IMR-90 (cell line): ENCODE results near the gene CGNL1. TPM values are rescaled to one million over a fixed set of nuclear protein-coding genes. Genes with fewer than 3 reads are reported as not detected.

ENCODE experiments used
- ATAC-seq: fragments of 200-7000 bp; cut with Tn5 transposase; 2 replicates; pipeline ENCODE4 v1.9.1; 2020; ENCODE audit warnings: low read depth, mild to moderate bottlenecking, moderate library complexity
- BruUV-seq: library from RNA; stranded (reverse); fragments of 400-500 nt; replicated peaks from 2 replicates; lab custom pipeline; 2021; lab: Mats Ljungman, UMichigan
- CTCF ChIA-PET: fragments of 300-600 bp; formaldehyde crosslinking; extraction: SDS; loops from one replicate; lab custom pipeline; 2021; ENCODE audit warnings: antibody characterized with exemption; lab: Yijun Ruan, JAX
- POLR2A ChIA-PET: fragments of 300-600 bp; sonication (Branson Sonifier 250); formaldehyde crosslinking; loops from one replicate; lab custom pipeline; 2022; ENCODE audit warnings: antibody characterized with exemption; ENCODE audit not compliant: unreplicated experiment; lab: Charles Lee
- DNase-seq: peaks from one replicate; pipeline ENCODE4 v3.0.0; 2013
- H2AFZ ChIP-seq: replicated peaks from 2 replicates; pipeline ENCODE3; 2013; ENCODE audit warnings: low read length, mild to moderate bottlenecking; ENCODE audit not compliant: poor library complexity
- H2AK5ac ChIP-seq: 2 replicates; pipeline ENCODE4 v1.6.1; 2013; ENCODE audit warnings: low read depth, low read length, inconsistent platforms
- H2AK9ac ChIP-seq: replicated peaks from 2 replicates; pipeline ENCODE3; 2013; ENCODE audit warnings: mild to moderate bottlenecking, low read depth, low read length, moderate library complexity; ENCODE audit not compliant: poor library complexity
- H2BK120ac ChIP-seq: 2 replicates; pipeline ENCODE4 v1.6.1; 2013; ENCODE audit warnings: low read depth, low read length, inconsistent platforms
- H2BK15ac ChIP-seq: 3 replicates; pipeline ENCODE4 v1.6.1; 2013; ENCODE audit warnings: low read depth, low read length, inconsistent platforms
- H2BK20ac ChIP-seq: 2 replicates; pipeline ENCODE4 v1.6.1; 2013; ENCODE audit warnings: low read depth, mild to moderate bottlenecking, inconsistent platforms, low read length, moderate library complexity
- H2BK5ac ChIP-seq: 2 replicates; pipeline ENCODE4 v1.6.1; 2013; ENCODE audit warnings: mild to moderate bottlenecking, low read depth, low read length, inconsistent platforms; ENCODE audit not compliant: poor library complexity, severe bottlenecking
- H3K14ac ChIP-seq: replicated peaks from 2 replicates; pipeline ENCODE4 v1.6.1; 2013; ENCODE audit warnings: low read depth, low read length, inconsistent platforms
- H3K18ac ChIP-seq: 2 replicates; pipeline ENCODE4 v1.6.1; 2013; ENCODE audit warnings: low read depth, low read length, control low read depth
- H3K23ac ChIP-seq: 2 replicates; pipeline ENCODE4 v1.6.1; 2013; ENCODE audit warnings: low read depth, low read length, inconsistent platforms
- H3K27ac ChIP-seq: 2 replicates; pipeline ENCODE4 v1.5.1; 2013; ENCODE audit warnings: mild to moderate bottlenecking, control low read depth, low read length; ENCODE audit not compliant: insufficient read depth
- H3K27me3 ChIP-seq: 2 replicates; pipeline ENCODE4 v1.6.1; 2013; ENCODE audit warnings: low read length; ENCODE audit not compliant: control insufficient read depth, insufficient read depth
- H3K36me3 ChIP-seq: 2 replicates; pipeline ENCODE4 v1.6.1; 2013; ENCODE audit warnings: low read length, mixed read lengths; ENCODE audit not compliant: control insufficient read depth, insufficient read depth
- H3K4ac ChIP-seq: 2 replicates; pipeline ENCODE4 v1.6.1; 2013; ENCODE audit warnings: low read depth, low read length, inconsistent platforms
- H3K4me1 ChIP-seq: 2 replicates; pipeline ENCODE4 v1.6.1; 2013; ENCODE audit warnings: low read length, mixed read lengths; ENCODE audit not compliant: control insufficient read depth, insufficient read depth
- H3K4me2 ChIP-seq: 2 replicates; pipeline ENCODE4 v1.6.1; 2013; ENCODE audit warnings: low read depth, mild to moderate bottlenecking, control low read depth, low read length, moderate library complexity
- H3K4me3 ChIP-seq: 2 replicates; pipeline ENCODE4 v1.5.1; 2013; ENCODE audit warnings: low read depth, mild to moderate bottlenecking, control low read depth, low read length, moderate library complexity; ENCODE audit not compliant: insufficient read depth
- H3K56ac ChIP-seq: 2 replicates; pipeline ENCODE4 v1.6.1; 2013; ENCODE audit warnings: low read length, inconsistent platforms; ENCODE audit not compliant: insufficient read depth; ENCODE audit errors: extremely low read depth
- H3K79me1 ChIP-seq, 2 experiments: 2 replicates each; pipeline ENCODE4 v1.6.1; 2013; ENCODE audit warnings: low read length in 2 of 2, inconsistent platforms in 1 of 2, low read depth in 1 of 2
- H3K9ac ChIP-seq: 2 replicates; pipeline ENCODE4 v1.6.1; 2013; ENCODE audit warnings: low read depth, low read length, control low read depth
- H3K9me1 ChIP-seq: 2 replicates; pipeline ENCODE4 v1.6.1; 2013; ENCODE audit warnings: low read length, inconsistent platforms; ENCODE audit not compliant: insufficient read depth
- H3K9me3 ChIP-seq: 2 replicates; pipeline ENCODE4 v1.6.1; 2013; ENCODE audit warnings: low read length; ENCODE audit not compliant: control insufficient read depth, insufficient read depth
- H4K20me1 ChIP-seq: 2 replicates; pipeline ENCODE4 v1.6.1; 2013; ENCODE audit warnings: low read length, inconsistent platforms; ENCODE audit not compliant: insufficient read depth
- H4K5ac ChIP-seq: 2 replicates; pipeline ENCODE4 v1.6.1; 2013; ENCODE audit warnings: mild to moderate bottlenecking, low read depth, low read length, control low read depth
- H4K8ac ChIP-seq, 2 experiments: 2 replicates each; pipeline ENCODE4 v1.6.1; 2013; ENCODE audit warnings: low read depth in 2 of 2, low read length in 2 of 2, control low read depth in 1 of 2, inconsistent platforms in 1 of 2
- H4K91ac ChIP-seq: 2 replicates; pipeline ENCODE4 v1.6.1; 2013; ENCODE audit warnings: low read depth, low read length, inconsistent platforms; ENCODE audit not compliant: insufficient read depth
- BHLHE40 ChIP-seq: fragments of 150-350 bp; IDR thresholded peaks from 2 replicates; pipeline ENCODE4 v1.6.1; 2016; ENCODE audit warnings: mild to moderate bottlenecking, low read depth, low read length
- CEBPB ChIP-seq: IDR thresholded peaks from 2 replicates; pipeline ENCODE4 v1.6.1; 2012; ENCODE audit warnings: low read depth, low read length, improper control_type of control experiment
- CHD1 ChIP-seq: IDR thresholded peaks from 2 replicates; pipeline ENCODE4 v1.6.1; 2012; ENCODE audit warnings: low read depth, low read length, improper control_type of control experiment
- FOS ChIP-seq: fragments of 150-350 bp; IDR thresholded peaks from 2 replicates; pipeline ENCODE4 v1.6.1; 2016; ENCODE audit warnings: low read depth, low read length
- MAFK ChIP-seq: IDR thresholded peaks from 2 replicates; pipeline ENCODE4 v1.6.1; 2012; ENCODE audit warnings: low read depth, low read length, improper control_type of control experiment
- NFE2L2 ChIP-seq: fragments of 150-350 bp; IDR thresholded peaks from 2 replicates; pipeline ENCODE4 v1.6.1; 2016; ENCODE audit warnings: low read depth, mild to moderate bottlenecking, low read length
- POLR2A ChIP-seq: IDR thresholded peaks from 2 replicates; pipeline ENCODE4 v1.6.1; 2012; ENCODE audit warnings: mild to moderate bottlenecking, low read depth, low read length
- RCOR1 ChIP-seq: IDR thresholded peaks from 2 replicates; pipeline ENCODE4 v1.6.1; 2012; ENCODE audit warnings: mild to moderate bottlenecking, low read length, improper control_type of control experiment; ENCODE audit not compliant: insufficient replicate concordance
- RFX5 ChIP-seq: IDR thresholded peaks from 2 replicates; pipeline ENCODE4 v1.8.0; 2012; ENCODE audit warnings: low read depth, mild to moderate bottlenecking, low read length, moderate library complexity
- SMC3 ChIP-seq: fragments of 150-350 bp; IDR thresholded peaks from 2 replicates; pipeline ENCODE4 v1.6.1; 2016; ENCODE audit warnings: low read depth, mild to moderate bottlenecking, antibody characterized with exemption, low read length, moderate library complexity
- USF2 ChIP-seq: fragments of 150-350 bp; IDR thresholded peaks from 2 replicates; pipeline ENCODE4 v1.6.1; 2017; ENCODE audit warnings: mild to moderate bottlenecking, antibody characterized with exemption, low read length, low read depth
- WGBS, 2 experiments: methylation state at CpG; one replicate each; pipeline versions ENCODE4 v1.1.5 to v1.1.7; 2013; ENCODE audit warnings: missing lambda C conversion rate in 2 of 2; ENCODE audit not compliant: insufficient read length in 1 of 2; ENCODE audit errors: extremely low coverage in 2 of 2; 5-methylcytosine and 5-hydroxymethylcytosine counted together
- dilution Hi-C: fragments of 300-500 bp; cut with HindIII; formaldehyde crosslinking; loops from one replicate; pipeline ENCODE4 v1.14.3; 2018; ENCODE audit warnings: low sequenced_read_pairs; ENCODE audit not compliant: unreplicated experiment
- in situ Hi-C: fragments of 300-500 bp; cut with MboI; formaldehyde crosslinking; loops from 3 replicates; pipeline ENCODE4 v1.14.3; 2019; ENCODE audit warnings: low sequenced_read_pairs, inconsistent platforms, mixed read lengths
- intact Hi-C: fragments of 100-400 bp; cut with micrococcal nuclease; formaldehyde crosslinking; loops from 2 replicates; pipeline ENCODE4 v1.10.0; 2022
- polyA plus RNA-seq, 3 experiments: library from polyadenylated mRNA; depleted of rRNA; stranded (reverse); fragments of >200 nt; gene quantifications; 2 replicates each; pipeline ENCODE4 v1.2.3, GENCODE V29; 2012; ENCODE audit warnings: low replicate concordance in 1 of 3
- total RNA-seq: library from RNA; depleted of rRNA; stranded (reverse); fragments of >200 nt; gene quantifications from 2 replicates; pipeline ENCODE4 v1.2.3, GENCODE V29; 2012
- TF ChIP-seq, protein P1 (sequence below): conservative IDR thresholded peaks from 2 replicates; pipeline ENCODE4 v1.5.1; 2012; ENCODE audit warnings: mild to moderate bottlenecking, low read depth, low read length, improper control_type of control experiment
- TF ChIP-seq, protein P2 (sequence below): fragments of 150-350 bp; IDR thresholded peaks from 2 replicates; pipeline ENCODE4 v1.6.1; 2016; ENCODE audit warnings: low read depth, mild to moderate bottlenecking, low read length, moderate library complexity, borderline replicate concordance

CGNL1 gene
- total and polyA plus RNA-seq, 2 of the 4 experiments (the other 2 are of a cell fraction): 0.07 to 0.18 TPM

DNA sequence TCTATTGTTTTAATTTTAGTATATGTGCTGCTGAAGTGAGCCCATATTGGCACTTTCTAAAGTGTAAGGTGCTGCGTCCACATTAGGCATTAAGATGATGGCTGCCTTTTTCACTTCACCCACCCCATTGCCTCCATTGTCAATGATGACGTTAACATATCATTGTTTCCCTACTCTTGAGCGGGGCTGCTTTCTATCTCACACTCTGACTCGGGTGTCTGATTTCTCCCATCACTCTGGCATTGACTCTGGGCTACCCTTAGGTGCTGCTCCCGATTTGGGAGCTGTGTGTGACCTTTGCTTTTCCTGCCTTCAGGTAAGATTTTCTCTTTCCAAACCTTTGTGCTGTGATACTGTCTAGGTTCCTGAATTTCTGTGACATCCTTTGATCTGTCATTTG, 28.8 kb downstream of the CGNL1 start:
- BruUV-seq: no TSS peak
- 69% methylated on average over 3 of the region's 5 CpGs; no CpG with 5 or more reads in 1 of the 2 experiments for WGBS, 2 experiments
- intact Hi-C loops: no loop called here

More for the DNA sequence above, 28.8 kb downstream of the CGNL1 start:
- Histone ChIP-seq H3K9ac (no peak overlapping the region), H3K9me3 (no peaks in the 10 kb centered on the region), H2BK120ac (no peak overlapping the region), H2AK9ac (no peak overlapping the region), H2AK5ac (no peak overlapping the region), H4K8ac (no peak overlapping the region), H3K79me1 (no peaks in the 10 kb centered on the region), H2BK5ac (no peak overlapping the region), H4K5ac (no peak overlapping the region), H2BK20ac (no peak overlapping the region), H3K23ac (no peak overlapping the region), H3K4me1 (no peaks in the 10 kb centered on the region), H3K4ac (no peak overlapping the region), H3K9me1 (no peaks in the 10 kb centered on the region), H3K14ac (no peak overlapping the region), H3K36me3 (no peaks in the 10 kb centered on the region), H3K27me3 (peaks cover 15% of the 10 kb centered on the region), H4K20me1 (no peaks in the 10 kb centered on the region), H2BK15ac (no peak overlapping the region), H3K4me3 (no peak overlapping the region), H3K27ac (no peak overlapping the region), H2AFZ (no peak overlapping the region), H3K18ac (no peak overlapping the region), H3K56ac (no peak overlapping the region), H4K91ac (no peak overlapping the region), H3K4me2 (no peak overlapping the region)
- ATAC-seq: no peak
- in situ Hi-C loops (no loop called here), dilution Hi-C loops (no loop called here)
- ChIA-PET POLR2A (interaction anchor here (0.5 kb wide), 1 partner anchor 611 kb away, joined by 3 read pairs; no protein-coding TSS in a partner anchor), CTCF (no interaction called here)
- TF ChIP-seq SMC3 (no peak), BHLHE40 (no peak), CEBPB (no peak), POLR2A (no peak), CHD1 (no peak), USF2 (no peak), FOS (no peak), RFX5 (no peak), NFE2L2 (no peak), MAFK (no peak), RCOR1 (no peak)
- TF ChIP-seq, protein P1, sequence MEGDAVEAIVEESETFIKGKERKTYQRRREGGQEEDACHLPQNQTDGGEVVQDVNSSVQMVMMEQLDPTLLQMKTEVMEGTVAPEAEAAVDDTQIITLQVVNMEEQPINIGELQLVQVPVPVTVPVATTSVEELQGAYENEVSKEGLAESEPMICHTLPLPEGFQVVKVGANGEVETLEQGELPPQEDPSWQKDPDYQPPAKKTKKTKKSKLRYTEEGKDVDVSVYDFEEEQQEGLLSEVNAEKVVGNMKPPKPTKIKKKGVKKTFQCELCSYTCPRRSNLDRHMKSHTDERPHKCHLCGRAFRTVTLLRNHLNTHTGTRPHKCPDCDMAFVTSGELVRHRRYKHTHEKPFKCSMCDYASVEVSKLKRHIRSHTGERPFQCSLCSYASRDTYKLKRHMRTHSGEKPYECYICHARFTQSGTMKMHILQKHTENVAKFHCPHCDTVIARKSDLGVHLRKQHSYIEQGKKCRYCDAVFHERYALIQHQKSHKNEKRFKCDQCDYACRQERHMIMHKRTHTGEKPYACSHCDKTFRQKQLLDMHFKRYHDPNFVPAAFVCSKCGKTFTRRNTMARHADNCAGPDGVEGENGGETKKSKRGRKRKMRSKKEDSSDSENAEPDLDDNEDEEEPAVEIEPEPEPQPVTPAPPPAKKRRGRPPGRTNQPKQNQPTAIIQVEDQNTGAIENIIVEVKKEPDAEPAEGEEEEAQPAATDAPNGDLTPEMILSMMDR: no peak
- TF ChIP-seq, protein P2, sequence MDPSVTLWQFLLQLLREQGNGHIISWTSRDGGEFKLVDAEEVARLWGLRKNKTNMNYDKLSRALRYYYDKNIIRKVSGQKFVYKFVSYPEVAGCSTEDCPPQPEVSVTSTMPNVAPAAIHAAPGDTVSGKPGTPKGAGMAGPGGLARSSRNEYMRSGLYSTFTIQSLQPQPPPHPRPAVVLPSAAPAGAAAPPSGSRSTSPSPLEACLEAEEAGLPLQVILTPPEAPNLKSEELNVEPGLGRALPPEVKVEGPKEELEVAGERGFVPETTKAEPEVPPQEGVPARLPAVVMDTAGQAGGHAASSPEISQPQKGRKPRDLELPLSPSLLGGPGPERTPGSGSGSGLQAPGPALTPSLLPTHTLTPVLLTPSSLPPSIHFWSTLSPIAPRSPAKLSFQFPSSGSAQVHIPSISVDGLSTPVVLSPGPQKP: no peak
- DNase-seq: no peak
